ENCODE data around the gene SCAMP1.

DNA sequence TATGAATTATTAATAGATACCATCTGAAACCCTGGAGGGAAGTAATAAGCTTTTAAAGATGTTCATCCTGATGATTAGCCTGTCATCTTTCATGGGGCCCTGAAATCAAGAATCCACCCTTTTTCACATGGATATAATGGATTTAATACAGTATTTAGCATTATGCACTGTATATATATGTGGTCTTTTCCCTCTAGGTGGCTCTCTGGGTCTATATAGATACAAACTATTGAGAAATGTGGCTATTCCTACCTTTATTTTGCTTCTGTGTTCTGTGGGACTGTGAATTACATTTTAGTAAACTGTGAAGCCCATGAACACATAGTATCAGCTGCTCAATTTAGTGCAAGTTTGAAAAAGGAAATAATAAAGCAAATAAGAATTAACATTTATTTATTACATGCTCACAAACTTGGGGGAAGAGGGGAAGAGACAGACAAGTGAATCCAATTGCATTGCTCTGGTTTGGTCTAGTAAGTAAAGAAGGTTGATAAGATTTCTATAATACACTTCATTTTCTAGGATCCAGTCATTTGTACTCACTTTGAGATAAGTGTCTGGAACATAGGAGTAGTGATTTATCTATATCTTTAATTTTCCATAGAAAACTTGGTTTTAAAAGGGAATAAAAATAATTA lies 112.2 kb downstream of the SCAMP1 start:
- no peak for TF ChIP-seq CTCF (IDR thresholded peaks at IDR 0.05)
- TF ChIP-seq, protein P1, sequence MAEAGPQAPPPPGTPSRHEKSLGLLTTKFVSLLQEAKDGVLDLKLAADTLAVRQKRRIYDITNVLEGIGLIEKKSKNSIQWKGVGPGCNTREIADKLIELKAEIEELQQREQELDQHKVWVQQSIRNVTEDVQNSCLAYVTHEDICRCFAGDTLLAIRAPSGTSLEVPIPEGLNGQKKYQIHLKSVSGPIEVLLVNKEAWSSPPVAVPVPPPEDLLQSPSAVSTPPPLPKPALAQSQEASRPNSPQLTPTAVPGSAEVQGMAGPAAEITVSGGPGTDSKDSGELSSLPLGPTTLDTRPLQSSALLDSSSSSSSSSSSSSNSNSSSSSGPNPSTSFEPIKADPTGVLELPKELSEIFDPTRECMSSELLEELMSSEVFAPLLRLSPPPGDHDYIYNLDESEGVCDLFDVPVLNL (CRISPR knock-in tag; IDR thresholded peaks at IDR 0.05; ENCODE audit: borderline replicate concordance, low read depth), result no peak
- TF ChIP-seq RELA (CRISPR knock-in tag; IDR thresholded peaks at IDR 0.05; ENCODE audit: borderline replicate concordance), result no peak
- no peak for TF ChIP-seq FOXP4 (CRISPR knock-in tag; IDR thresholded peaks at IDR 0.05)
- no peak for TF ChIP-seq ZBTB21 (CRISPR knock-in tag; IDR thresholded peaks at IDR 0.05; ENCODE audit: borderline replicate concordance)
- TF ChIP-seq, protein P2, sequence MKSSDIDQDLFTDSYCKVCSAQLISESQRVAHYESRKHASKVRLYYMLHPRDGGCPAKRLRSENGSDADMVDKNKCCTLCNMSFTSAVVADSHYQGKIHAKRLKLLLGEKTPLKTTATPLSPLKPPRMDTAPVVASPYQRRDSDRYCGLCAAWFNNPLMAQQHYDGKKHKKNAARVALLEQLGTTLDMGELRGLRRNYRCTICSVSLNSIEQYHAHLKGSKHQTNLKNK (CRISPR knock-in tag; IDR thresholded peaks at IDR 0.05), result no peak
- TF ChIP-seq SOX15 (CRISPR knock-in tag; IDR thresholded peaks at IDR 0.05), result no peak
- TF ChIP-seq MXD4 (CRISPR knock-in tag; IDR thresholded peaks at IDR 0.05; ENCODE audit: borderline replicate concordance), result no peak
- TF ChIP-seq NR3C1 (CRISPR knock-in tag; conservative IDR thresholded peaks at IDR 0.05; ENCODE audit: low read depth), result no peak
- TF ChIP-seq, protein P3, sequence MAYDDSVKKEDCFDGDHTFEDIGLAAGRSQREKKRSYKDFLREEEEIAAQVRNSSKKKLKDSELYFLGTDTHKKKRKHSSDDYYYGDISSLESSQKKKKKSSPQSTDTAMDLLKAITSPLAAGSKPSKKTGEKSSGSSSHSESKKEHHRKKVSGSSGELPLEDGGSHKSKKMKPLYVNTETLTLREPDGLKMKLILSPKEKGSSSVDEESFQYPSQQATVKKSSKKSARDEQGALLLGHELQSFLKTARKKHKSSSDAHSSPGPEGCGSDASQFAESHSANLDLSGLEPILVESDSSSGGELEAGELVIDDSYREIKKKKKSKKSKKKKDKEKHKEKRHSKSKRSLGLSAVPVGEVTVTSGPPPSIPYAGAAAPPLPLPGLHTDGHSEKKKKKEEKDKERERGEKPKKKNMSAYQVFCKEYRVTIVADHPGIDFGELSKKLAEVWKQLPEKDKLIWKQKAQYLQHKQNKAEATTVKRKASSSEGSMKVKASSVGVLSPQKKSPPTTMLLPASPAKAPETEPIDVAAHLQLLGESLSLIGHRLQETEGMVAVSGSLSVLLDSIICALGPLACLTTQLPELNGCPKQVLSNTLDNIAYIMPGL (CRISPR knock-in tag; IDR thresholded peaks at IDR 0.05), result no peak

Data from WTC11 (cell line).